HEK293 (cell line): ENCODE results near the gene CPNE4.
"Not testable (repeated sequence)": the region's sequence is repeated elsewhere in the genome, so short reads cannot be mapped to it uniquely, and the experiment has no call there.

Experiments used
- CTCF ChIA-PET: fragments of 350-600 bp; formaldehyde crosslinking; extraction: SDS; loops from one replicate; lab custom pipeline; 2021; ENCODE audit warnings: antibody characterized with exemption; lab: Yijun Ruan, JAX
- POLR2A ChIA-PET: fragments of 300-600 bp; formaldehyde crosslinking; extraction: SDS; loops from one replicate; lab custom pipeline; 2020; ENCODE audit warnings: antibody characterized with exemption, inconsistent platforms; lab: Yijun Ruan, JAX
- H3K27ac ChIP-seq: fragments of 200-500 bp; sonication (Bioruptor generic); 2 replicates; pipeline ENCODE4 v1.5.1; 2014; ENCODE audit warnings: low read depth, low read length, control low read depth, inconsistent platforms; ENCODE audit errors: extremely low read depth
- H3K36me3 ChIP-seq, 2 experiments: fragments of 200-500 bp in 1 of 2; sonication (Bioruptor generic) in 1 of 2; 1 replicate in 1 of 2; 2 replicates in 1 of 2; pipeline ENCODE4 v1.5.1; 2014 to 2017; ENCODE audit warnings: inconsistent platforms in 2 of 2, low read length in 2 of 2; ENCODE audit not compliant: control insufficient read depth in 2 of 2, insufficient read depth in 1 of 2
- H3K4me1 ChIP-seq: fragments of 200-500 bp; sonication (Bioruptor generic); 2 replicates; pipeline ENCODE4 v1.5.1; 2014; ENCODE audit warnings: mild to moderate bottlenecking, low read length, inconsistent platforms; ENCODE audit not compliant: control insufficient read depth, insufficient read depth
- H3K4me3 ChIP-seq: 2 replicates; pipeline ENCODE4 v1.5.1; 2011; ENCODE audit warnings: low read depth, mild to moderate bottlenecking, control low read depth, low read length, moderate library complexity
- H3K9me3 ChIP-seq: fragments of 200-500 bp; sonication (Bioruptor generic); 2 replicates; pipeline ENCODE4 v1.5.1; 2014; ENCODE audit warnings: low read depth, low read length, inconsistent platforms; ENCODE audit not compliant: control insufficient read depth, insufficient read depth
- AEBP2 ChIP-seq: fragments of 450-650 bp; formaldehyde crosslinking; IDR thresholded peaks from 2 replicates; pipeline ENCODE4 v1.5.1; 2016; ENCODE audit warnings: missing biosample characterization, missing genetic modification characterization, borderline replicate concordance
- SCRT1 ChIP-seq: fragments of 450-650 bp; formaldehyde crosslinking; IDR thresholded peaks from 2 replicates; pipeline ENCODE4 v1.5.1; 2016; ENCODE audit warnings: missing biosample characterization, missing genetic modification characterization, borderline replicate concordance
- YY2 ChIP-seq: fragments of 450-650 bp; formaldehyde crosslinking; IDR thresholded peaks from 2 replicates; pipeline ENCODE4 v1.5.1; 2016; ENCODE audit warnings: missing biosample characterization, missing genetic modification characterization
- ZBTB1 ChIP-seq: fragments of 450-650 bp; formaldehyde crosslinking; IDR thresholded peaks from 2 replicates; pipeline ENCODE4 v1.5.1; 2016; ENCODE audit warnings: missing biosample characterization, missing genetic modification characterization
- ZBTB44 ChIP-seq: fragments of 450-650 bp; IDR thresholded peaks from 2 replicates; pipeline ENCODE4 v1.5.1; 2018; ENCODE audit warnings: missing biosample characterization, mild to moderate bottlenecking, missing genetic modification characterization
- ZBTB6 ChIP-seq: fragments of 450-650 bp; formaldehyde crosslinking; IDR thresholded peaks from 2 replicates; pipeline ENCODE4 v1.5.1; 2017; ENCODE audit warnings: missing biosample characterization, missing genetic modification characterization
- ZBTB7A ChIP-seq: fragments of 450-650 bp; formaldehyde crosslinking; IDR thresholded peaks from 2 replicates; pipeline ENCODE4 v1.5.1; 2016; ENCODE audit warnings: low read depth, missing biosample characterization, missing genetic modification characterization
- ZFHX2 ChIP-seq: fragments of 450-650 bp; formaldehyde crosslinking; conservative IDR thresholded peaks from 2 replicates; pipeline ENCODE4 v1.5.1; 2016; ENCODE audit warnings: missing biosample characterization, missing genetic modification characterization
- ZFP3 ChIP-seq: fragments of 450-650 bp; formaldehyde crosslinking; IDR thresholded peaks from 2 replicates; pipeline ENCODE4 v1.5.1; 2016; ENCODE audit warnings: low read depth, missing biosample characterization, missing genetic modification characterization
- ZFP69B ChIP-seq: fragments of 450-650 bp; formaldehyde crosslinking; IDR thresholded peaks from 2 replicates; pipeline ENCODE4 v1.5.1; 2016; ENCODE audit warnings: missing biosample characterization, missing genetic modification characterization
- ZNF138 ChIP-seq: fragments of 450-650 bp; formaldehyde crosslinking; IDR thresholded peaks from 2 replicates; pipeline ENCODE4 v1.5.1; 2016; ENCODE audit warnings: missing biosample characterization, missing genetic modification characterization, borderline replicate concordance
- ZNF140 ChIP-seq: fragments of 450-650 bp; formaldehyde crosslinking; IDR thresholded peaks from 2 replicates; pipeline ENCODE4 v1.5.1; 2016; ENCODE audit warnings: missing biosample characterization, missing genetic modification characterization
- ZNF155 ChIP-seq: fragments of 450-650 bp; formaldehyde crosslinking; IDR thresholded peaks from 2 replicates; pipeline ENCODE4 v1.5.1; 2016; ENCODE audit warnings: missing biosample characterization, missing genetic modification characterization
- ZNF302 ChIP-seq: fragments of 450-650 bp; formaldehyde crosslinking; IDR thresholded peaks from 2 replicates; pipeline ENCODE4 v1.5.1; 2016; ENCODE audit warnings: missing biosample characterization, missing genetic modification characterization, low read depth
- ZNF366 ChIP-seq: fragments of 450-650 bp; formaldehyde crosslinking; conservative IDR thresholded peaks from 2 replicates; pipeline ENCODE4 v1.5.1; 2016; ENCODE audit warnings: missing biosample characterization, missing genetic modification characterization
- ZNF394 ChIP-seq: fragments of 450-650 bp; formaldehyde crosslinking; IDR thresholded peaks from 2 replicates; pipeline ENCODE4 v1.5.1; 2016; ENCODE audit warnings: missing biosample characterization, missing genetic modification characterization, mild to moderate bottlenecking, moderate library complexity, borderline replicate concordance
- ZNF426 ChIP-seq: fragments of 450-650 bp; formaldehyde crosslinking; IDR thresholded peaks from 2 replicates; pipeline ENCODE4 v1.5.1; 2017; ENCODE audit warnings: missing biosample characterization, missing genetic modification characterization, mild to moderate bottlenecking, inconsistent platforms, moderate library complexity
- ZNF48 ChIP-seq: fragments of 450-650 bp; formaldehyde crosslinking; IDR thresholded peaks from 2 replicates; pipeline ENCODE4 v1.5.1; 2016; ENCODE audit warnings: missing biosample characterization, missing genetic modification characterization
- ZNF488 ChIP-seq: fragments of 450-650 bp; formaldehyde crosslinking; IDR thresholded peaks from 2 replicates; pipeline ENCODE4 v1.5.1; 2016; ENCODE audit warnings: missing biosample characterization, missing genetic modification characterization
- ZNF621 ChIP-seq: fragments of 450-650 bp; formaldehyde crosslinking; IDR thresholded peaks from 2 replicates; pipeline ENCODE4 v1.5.1; 2017; ENCODE audit warnings: missing biosample characterization, missing genetic modification characterization
- ZNF623 ChIP-seq: fragments of 450-650 bp; formaldehyde crosslinking; IDR thresholded peaks from 2 replicates; pipeline ENCODE4 v1.5.1; 2016; ENCODE audit warnings: missing biosample characterization, missing genetic modification characterization
- ZNF624 ChIP-seq: fragments of 450-650 bp; formaldehyde crosslinking; IDR thresholded peaks from 2 replicates; pipeline ENCODE4 v1.5.1; 2017; ENCODE audit warnings: missing biosample characterization, missing genetic modification characterization
- ZNF670 ChIP-seq: fragments of 450-650 bp; formaldehyde crosslinking; IDR thresholded peaks from 2 replicates; pipeline ENCODE4 v1.5.1; 2016; ENCODE audit warnings: missing biosample characterization, missing genetic modification characterization, low read depth
- ZNF776 ChIP-seq: fragments of 450-650 bp; formaldehyde crosslinking; IDR thresholded peaks from 2 replicates; pipeline ENCODE4 v1.5.0; 2017; ENCODE audit warnings: missing biosample characterization, missing genetic modification characterization, borderline replicate concordance
- ZXDB ChIP-seq: fragments of 450-650 bp; formaldehyde crosslinking; IDR thresholded peaks from 2 replicates; pipeline ENCODE4 v1.5.1; 2016; ENCODE audit warnings: missing biosample characterization, missing genetic modification characterization

The CPNE4 gene

GRCh38 chr3:131972550-131972949 is 62.3 kb downstream of the CPNE4 start:
- Histone ChIP-seq H3K9me3 (no peaks in the 10 kb centered on the region), H3K4me3 (no peak overlapping the region), H3K27ac (no peak overlapping the region), H3K4me1 (peaks cover 3% of the 10 kb centered on the region; the same call in 1 of the 2 replicates), H3K36me3 (no peaks in the 10 kb centered on the region)
- ChIA-PET POLR2A (no interaction called here), CTCF (interaction anchor here (0.6 to 1.2 kb wide), 3 partner anchors 34 to 177 kb away, joined by 3 to 5 read pairs (median 4); partner anchors contain the start of gene CPNE4)
- TF ChIP-seq ZBTB1 (tag by site-specific recombination) (no peak), ZNF394 (no peak), ZNF426 (tag by site-specific recombination) (no peak), ZXDB (no peak), AEBP2 (tag by site-specific recombination) (no peak), ZNF140 (tag by site-specific recombination) (no peak), ZNF155 (tag by site-specific recombination) (no peak), ZFP3 (no peak), SCRT1 (no peak)

- CTCF ChIA-PET: interaction anchor here (0.6 to 1.2 kb wide), 4 partner anchors 35 to 950 kb away, joined by 3 to 5 read pairs (median 4); partner anchors contain the start of gene CPNE4
Observed at GRCh38 chr3:131972091-131972490, 62.7 kb downstream of the CPNE4 start.

GRCh38 chr3:131963442-131963841 is 71.4 kb downstream of the CPNE4 start:
- CTCF ChIA-PET: interaction anchor here (0.7 kb wide), 1 partner anchor 196 kb away, joined by 3 read pairs; no protein-coding TSS in a partner anchor

More at GRCh38 chr3:131972091-131972490, 62.7 kb downstream of the CPNE4 start:
- TF ChIP-seq ZFHX2 (tag by site-specific recombination) (no peak), YY2 (tag by site-specific recombination) (no peak), ZFP69B (tag by site-specific recombination) (no peak), ZNF138 (tag by site-specific recombination) (no peak), ZNF302 (tag by site-specific recombination) (no peak), ZNF621 (no peak)
- no peak overlapping the region for H3K4me3 ChIP-seq
- no peaks in the 10 kb centered on the region for H3K36me3 ChIP-seq
- POLR2A ChIA-PET: no interaction called here
- H3K27ac ChIP-seq: no peak overlapping the region
- no peaks in the 10 kb centered on the region for H3K9me3 ChIP-seq
- peaks cover 3% of the 10 kb centered on the region; the same call in 1 of the 2 replicates for H3K4me1 ChIP-seq

GRCh38 chr3:131962982-131963381 is 71.8 kb downstream of the CPNE4 start:
- TF ChIP-seq ZNF670 (tag by site-specific recombination) (no peak), ZNF776 (tag by site-specific recombination) (no peak), ZNF366 (tag by site-specific recombination) (no peak), ZNF488 (tag by site-specific recombination) (no peak), ZNF48 (tag by site-specific recombination) (no peak), ZNF624 (tag by site-specific recombination) (no peak), ZBTB6 (tag by site-specific recombination) (no peak), ZBTB44 (tag by site-specific recombination) (no peak), ZNF426 (tag by site-specific recombination) (no peak), ZNF623 (tag by site-specific recombination) (no peak), ZBTB7A (tag by site-specific recombination) (no peak)
- H3K4me1 ChIP-seq: no peaks in the 10 kb centered on the region
- no peak overlapping the region for H3K27ac ChIP-seq
- ChIA-PET CTCF (no interaction called here), POLR2A (no interaction called here)
- H3K4me3 ChIP-seq: no peak overlapping the region
- no peaks in the 10 kb centered on the region for H3K9me3 ChIP-seq
- H3K36me3 ChIP-seq: no peaks in the 10 kb centered on the region

More at GRCh38 chr3:131963442-131963841, 71.4 kb downstream of the CPNE4 start:
- H3K4me1 ChIP-seq, H3K36me3 ChIP-seq, H3K9me3 ChIP-seq, POLR2A ChIA-PET, H3K4me3 ChIP-seq, H3K27ac ChIP-seq: not testable (repeated sequence)
